GM19455 (cell line): ENCODE results near the gene PCDHA4.
"Not testable (repeated sequence)": the region's sequence is repeated elsewhere in the genome, so short reads cannot be mapped to it uniquely, and the experiment has no call there.

Source experiments
- ATAC-seq: cut with Tn5 transposase; IDR thresholded peaks from one replicate; pipeline ENCODE4 v1.9.1; 2021; ENCODE audit not compliant: unreplicated experiment

The PCDHA4 gene

DNA sequence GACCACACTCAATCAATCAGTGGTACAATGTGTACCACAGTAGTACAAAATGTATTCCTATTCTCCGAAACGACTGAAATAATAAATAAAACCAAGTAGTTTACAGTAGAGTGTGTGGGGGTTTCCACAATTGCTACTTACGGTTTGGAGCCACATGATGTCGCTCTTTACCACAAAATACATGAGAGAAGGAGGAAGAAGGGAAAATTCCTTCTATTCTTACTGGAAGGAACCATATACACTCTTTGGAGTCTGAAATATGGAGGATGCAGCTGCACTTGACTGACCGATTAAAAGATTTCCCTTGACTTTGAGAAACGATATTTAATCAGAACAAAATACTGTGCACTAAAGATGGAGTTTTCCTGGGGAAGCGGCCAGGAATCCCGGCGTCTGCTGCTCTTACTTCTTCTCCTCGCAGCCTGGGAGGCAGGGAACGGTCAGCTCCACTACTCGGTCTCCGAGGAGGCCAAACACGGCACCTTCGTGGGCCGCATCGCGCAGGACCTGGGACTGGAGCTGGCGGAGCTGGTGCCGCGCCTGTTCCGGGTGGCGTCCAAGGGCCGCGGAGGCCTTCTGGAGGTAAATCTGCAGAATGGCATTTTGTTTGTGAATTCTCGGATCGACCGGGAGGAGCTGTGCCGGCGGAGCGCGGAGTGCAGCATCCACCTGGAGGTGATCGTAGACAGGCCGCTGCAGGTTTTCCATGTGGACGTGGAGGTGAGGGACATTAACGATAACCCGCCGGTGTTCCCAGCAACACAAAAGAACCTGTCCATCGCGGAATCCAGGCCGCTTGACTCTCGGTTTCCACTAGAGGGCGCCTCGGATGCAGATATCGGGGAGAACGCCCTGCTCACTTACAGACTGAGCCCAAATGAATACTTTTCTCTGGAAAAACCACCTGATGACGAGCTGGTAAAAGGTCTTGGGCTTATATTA is at the start of gene PCDHA4:
PCDHA4 (plus strand) TSS at position 235 of the 942 bp plus-strand sequence.
- ATAC-seq, result no peak

DNA sequence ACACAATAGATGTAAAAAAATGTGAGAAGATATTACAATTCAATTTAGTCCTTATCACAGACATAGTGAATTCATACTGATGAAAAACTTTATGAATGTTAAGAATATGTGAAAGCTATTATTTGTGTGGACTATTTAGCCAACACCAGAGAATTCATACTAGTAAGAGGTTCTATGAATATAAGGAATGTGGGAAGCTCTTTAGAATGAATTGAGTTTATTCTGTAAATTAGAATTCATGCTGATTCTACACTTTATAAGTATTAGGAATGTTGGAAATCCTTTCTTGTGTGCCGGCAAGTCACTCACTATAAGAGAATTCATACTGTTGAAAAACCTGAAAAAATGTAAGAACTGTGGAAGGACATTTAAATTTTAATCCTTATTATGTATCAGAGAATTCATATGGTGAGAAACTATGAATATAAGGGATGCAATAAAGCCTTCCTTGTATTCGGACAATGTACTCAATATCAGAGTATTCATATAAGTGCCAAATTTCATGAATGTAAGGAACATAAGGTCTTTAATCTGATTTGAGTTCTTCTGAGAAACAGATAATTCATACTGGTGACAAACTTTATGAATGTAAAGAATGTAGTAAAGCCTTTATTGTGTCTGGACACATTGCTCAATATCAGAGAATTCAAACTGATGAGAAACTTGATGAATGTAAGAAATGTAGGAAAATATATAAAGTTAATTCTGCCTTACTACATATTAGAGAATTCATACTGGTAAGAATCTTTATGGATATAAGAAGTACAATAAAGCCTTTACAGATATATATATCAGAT is 42.5 kb upstream of the PCDHA4 start:
- ATAC-seq, result no peak

DNA sequence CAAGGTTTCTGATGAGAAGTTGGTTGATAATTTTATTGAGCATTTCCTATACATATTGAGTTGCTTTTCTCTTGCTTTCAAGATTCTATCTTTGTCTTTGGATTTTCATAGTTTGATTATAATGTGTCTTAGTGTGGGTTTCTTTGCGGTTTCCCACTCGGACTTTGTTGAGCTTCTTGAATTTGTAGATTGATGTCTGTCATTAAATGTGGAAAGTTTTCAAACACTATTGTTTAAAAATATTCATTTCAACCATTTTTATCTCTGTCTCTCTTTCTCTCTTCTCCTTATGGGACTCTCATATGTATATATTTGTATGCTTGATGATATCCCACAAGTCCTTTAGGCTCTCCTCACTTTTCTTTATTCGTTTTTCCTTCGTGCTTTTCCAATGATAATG is 39.4 kb upstream of the PCDHA4 start:
- ATAC-seq, result no peak

DNA sequence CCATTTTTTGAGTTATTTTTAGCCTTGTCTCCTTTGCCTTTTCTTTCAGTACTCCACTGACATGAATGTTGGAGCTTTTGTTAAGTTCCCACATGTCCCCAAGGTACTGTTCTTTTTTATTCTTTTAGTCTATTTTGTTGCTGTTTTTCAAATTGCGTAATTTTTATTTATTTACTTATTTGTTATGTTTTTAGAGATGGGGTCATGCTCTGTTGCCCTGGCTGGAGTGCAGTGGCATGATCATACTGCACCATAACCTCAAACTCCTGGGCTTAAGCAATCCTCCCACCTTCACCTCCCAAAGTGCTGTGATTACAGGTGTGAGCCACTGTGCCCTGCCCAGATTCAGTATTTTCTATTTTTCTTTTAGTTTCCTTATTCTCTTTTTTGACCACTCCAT is 26.4 kb upstream of the PCDHA4 start:
- no peak for ATAC-seq

DNA sequence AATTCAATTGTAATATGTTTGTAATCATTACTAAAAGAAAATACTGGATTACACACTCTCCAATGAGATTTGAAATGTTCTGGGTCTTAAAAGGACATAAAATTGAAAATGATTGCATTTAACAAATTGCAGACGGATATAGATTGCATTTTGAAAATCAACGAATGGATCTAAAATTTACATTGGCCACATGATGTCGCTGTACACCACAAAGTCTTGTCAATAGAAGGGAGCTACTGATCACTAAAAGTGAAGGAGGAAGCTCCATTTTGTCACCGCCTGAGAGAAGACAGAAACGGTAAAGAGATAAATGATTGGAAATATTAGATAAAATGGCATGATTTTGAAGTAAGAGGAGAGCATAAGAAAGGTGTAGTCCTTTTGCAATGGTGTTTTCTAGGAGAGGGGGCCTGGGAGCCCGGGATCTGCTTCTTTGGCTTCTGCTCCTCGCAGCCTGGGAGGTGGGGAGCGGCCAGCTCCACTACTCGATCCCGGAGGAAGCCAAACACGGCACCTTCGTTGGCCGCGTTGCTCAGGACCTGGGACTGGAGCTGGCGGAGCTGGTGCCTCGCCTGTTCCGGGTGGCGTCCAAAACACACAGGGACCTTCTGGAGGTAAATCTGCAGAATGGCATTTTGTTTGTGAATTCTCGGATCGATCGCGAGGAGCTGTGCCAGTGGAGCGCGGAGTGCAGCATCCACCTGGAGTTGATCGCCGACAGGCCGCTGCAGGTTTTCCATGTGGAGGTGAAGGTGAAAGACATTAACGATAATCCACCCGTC is 20.8 kb upstream of the PCDHA4 start, which contains the start of gene PCDHA1:
PCDHA1 (plus strand) TSS at position 236 of the 782 bp plus-strand sequence.
- ATAC-seq, result no peak

DNA sequence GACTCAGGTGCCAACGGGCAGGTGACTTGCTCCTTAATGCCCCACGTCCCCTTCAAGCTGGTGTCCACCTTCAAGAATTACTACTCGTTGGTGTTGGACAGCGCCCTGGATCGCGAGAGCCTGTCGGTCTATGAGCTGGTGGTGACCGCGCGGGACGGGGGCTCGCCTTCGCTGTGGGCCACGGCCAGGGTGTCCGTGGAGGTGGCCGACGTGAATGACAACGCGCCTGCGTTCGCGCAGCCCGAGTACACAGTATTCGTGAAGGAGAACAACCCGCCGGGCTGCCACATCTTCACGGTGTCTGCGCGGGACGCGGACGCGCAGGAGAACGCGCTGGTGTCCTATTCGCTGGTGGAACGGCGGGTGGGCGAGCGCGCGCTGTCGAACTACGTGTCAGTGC is 19.4 kb upstream of the PCDHA4 start:
- not testable (repeated sequence) for ATAC-seq

DNA sequence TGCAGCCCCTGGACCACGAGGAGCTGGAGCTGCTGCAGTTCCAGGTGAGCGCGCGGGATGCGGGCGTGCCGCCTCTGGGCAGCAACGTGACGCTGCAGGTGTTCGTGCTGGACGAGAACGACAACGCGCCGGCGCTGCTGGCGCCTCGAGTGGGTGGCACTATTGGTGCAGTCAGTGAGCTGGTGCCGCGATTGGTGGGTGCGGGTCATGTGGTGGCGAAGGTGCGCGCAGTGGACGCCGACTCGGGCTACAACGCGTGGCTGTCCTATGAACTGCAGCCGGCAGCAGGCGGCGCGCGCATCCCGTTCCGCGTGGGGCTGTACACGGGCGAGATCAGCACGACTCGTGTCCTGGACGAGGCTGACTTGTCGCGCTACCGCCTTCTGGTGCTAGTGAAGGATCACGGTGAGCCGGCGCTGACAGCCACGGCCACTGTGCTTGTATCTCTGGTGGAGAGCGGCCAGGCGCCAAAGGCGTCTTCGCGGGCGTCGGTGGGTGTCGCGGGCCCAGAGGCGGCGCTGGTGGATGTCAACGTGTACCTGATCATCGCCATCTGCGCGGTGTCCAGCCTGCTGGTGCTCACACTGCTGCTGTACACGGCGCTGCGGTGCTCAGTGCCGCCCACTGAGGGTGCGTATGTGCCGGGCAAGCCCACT is 18.9 kb upstream of the PCDHA4 start:
- ATAC-seq, result not testable (repeated sequence)

DNA sequence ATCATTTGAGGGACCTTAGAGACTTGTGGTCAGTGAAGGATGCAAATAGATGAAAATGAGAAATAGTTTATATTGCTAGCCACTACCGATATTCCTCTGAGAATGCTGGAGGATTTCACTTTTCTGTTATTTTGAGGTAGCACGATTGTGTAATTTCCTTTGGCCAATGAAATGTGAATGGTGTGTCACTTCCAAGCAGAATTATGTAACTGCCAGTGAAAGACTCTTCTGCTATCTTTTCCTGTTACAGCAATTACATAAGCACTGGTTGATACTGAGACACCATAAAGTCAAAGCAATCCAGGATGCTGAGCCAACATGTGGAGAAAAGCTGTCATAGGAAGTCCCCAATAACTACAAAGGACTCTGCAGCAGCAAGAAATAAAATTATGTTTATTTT is 15.8 kb upstream of the PCDHA4 start:
- no peak for ATAC-seq

DNA sequence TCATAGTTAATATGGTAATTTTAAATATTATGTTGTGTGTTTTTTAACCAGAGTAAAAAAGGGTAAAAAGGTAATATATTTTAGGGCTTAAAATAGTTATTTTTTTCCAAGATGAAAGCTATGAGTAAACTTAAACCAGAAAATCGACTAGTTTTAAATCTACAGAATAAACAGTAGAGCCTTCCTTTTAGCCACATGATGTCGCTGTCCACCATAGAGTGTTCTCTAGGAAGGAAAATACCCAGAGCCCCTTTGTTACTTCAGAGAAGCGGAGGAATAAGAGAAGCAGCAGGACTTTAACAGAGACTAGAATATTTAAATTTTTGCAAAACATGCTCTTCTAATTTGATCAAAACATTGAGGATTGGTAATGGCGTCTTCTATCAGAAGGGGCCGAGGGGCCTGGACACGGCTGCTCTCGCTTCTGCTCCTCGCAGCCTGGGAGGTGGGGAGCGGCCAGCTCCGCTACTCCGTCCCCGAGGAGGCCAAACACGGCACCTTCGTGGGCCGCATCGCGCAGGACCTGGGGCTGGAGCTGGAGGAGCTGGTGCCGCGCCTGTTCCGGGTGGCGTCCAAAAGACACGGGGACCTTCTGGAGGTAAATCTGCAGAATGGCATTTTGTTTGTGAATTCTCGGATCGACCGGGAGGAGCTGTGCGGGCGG is 12.1 kb upstream of the PCDHA4 start, which contains the start of gene PCDHA2:
PCDHA2 (plus strand) TSS at position 258 of the 664 bp plus-strand sequence.
- ATAC-seq, result no peak

DNA sequence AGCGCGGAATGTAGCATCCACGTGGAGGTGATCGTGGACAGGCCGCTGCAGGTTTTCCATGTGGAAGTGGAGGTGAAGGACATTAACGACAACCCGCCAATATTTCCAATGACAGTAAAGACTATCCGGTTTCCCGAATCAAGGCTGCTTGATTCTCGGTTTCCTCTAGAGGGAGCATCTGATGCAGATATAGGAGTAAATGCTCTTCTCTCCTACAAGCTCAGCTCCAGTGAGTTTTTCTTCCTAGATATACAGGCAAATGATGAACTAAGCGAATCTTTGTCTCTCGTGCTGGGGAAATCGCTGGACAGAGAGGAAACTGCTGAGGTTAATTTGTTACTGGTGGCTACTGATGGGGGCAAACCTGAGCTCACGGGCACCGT is 11.6 kb upstream of the PCDHA4 start:
- no peak for ATAC-seq

DNA sequence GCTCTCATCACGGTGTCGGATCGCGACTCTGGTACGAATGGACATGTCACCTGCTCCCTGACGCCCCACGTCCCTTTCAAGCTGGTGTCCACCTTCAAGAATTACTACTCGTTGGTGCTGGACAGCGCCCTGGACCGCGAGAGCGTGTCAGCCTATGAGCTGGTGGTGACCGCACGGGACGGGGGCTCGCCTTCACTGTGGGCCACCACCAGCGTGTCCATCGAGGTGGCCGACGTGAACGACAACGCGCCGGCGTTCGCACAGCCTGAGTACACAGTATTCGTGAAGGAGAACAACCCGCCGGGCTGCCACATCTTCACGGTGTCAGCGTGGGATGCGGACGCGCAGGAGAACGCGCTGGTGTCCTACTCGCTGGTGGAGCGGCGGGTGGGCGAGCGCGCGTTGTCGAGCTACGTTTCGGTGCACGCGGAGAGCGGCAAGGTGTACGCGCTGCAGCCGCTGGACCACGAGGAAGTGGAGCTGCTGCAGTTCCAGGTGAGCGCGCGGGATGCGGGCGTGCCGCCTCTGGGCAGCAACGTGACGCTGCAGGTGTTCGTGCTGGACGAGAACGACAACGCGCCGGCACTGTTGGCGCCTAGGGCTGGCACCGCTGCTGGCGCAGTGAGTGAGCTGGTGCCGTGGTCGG is 10.7 kb upstream of the PCDHA4 start:
- ATAC-seq, result not testable (repeated sequence)

DNA sequence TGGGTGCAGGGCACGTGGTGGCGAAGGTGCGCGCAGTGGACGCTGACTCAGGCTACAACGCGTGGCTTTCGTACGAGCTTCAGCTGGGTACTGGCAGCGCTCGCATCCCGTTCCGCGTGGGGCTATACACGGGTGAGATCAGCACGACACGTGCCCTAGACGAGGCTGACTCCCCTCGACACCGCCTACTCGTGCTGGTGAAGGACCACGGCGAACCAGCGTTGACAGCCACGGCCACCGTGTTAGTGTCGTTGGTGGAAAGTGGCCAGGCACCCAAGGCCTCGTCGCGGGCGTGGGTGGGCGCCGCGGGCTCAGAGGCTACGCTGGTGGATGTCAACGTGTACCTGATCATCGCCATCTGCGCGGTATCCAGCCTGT is 10.2 kb upstream of the PCDHA4 start:
- ATAC-seq, result no peak

DNA sequence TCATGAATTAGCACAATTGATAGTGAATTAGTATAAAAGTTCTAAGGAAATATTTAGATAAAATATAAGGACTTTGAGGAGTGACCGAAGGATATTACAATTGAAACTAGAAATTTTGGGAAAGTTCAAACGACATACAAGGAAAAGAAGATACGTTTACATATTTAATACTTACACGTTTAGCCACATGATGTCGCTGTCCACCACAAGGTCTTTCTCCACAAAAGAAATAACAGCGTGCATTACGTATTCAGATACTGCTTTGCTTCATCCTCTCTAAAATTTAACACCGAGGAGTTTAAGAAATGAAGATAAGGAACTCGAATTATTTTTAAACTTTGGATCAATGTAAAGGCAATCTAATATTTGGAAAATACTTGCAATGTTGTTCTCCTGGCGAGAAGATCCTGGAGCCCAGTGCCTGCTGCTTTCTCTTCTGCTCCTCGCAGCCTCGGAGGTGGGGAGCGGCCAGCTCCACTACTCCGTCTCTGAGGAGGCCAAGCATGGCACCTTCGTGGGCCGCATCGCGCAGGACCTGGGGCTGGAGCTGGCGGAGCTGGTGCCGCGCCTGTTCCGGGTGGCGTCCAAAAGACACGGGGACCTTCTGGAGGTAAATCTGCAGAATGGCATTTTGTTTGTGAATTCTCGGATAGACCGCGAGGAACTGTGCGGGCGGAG is 5.9 kb upstream of the PCDHA4 start, which contains the start of gene PCDHA3:
PCDHA3 (plus strand) TSS at position 242 of the 678 bp plus-strand sequence.
- no peak for ATAC-seq

DNA sequence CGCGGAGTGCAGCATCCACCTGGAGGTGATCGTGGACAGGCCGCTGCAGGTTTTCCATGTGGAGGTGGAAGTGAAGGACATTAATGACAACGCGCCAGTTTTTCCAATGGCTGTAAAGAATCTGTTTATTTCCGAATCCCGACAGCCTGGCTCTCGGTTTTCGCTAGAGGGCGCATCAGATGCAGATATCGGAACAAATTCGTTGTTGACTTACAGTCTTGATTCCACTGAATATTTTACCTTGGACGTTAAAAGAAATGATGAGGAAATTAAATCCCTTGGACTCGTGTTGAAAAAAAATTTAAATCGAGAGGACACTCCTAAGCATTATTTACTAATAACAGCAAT is 5.4 kb upstream of the PCDHA4 start:
- ATAC-seq, result no peak

DNA sequence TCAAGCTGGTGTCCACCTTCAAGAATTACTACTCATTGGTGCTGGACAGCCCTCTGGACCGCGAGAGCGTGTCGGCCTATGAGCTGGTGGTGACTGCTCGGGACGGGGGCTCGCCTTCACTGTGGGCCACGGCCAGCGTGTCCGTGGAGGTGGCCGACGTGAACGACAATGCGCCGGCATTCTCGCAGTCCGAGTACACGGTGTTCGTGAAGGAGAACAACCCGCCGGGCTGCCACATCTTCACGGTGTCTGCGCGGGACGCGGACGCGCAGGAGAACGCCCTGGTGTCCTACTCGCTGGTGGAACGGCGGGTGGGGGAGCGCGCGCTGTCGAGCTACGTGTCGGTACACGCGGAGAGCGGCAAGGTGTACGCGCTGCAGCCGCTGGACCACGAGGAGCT is 4.5 kb upstream of the PCDHA4 start:
- not testable (repeated sequence) for ATAC-seq

DNA sequence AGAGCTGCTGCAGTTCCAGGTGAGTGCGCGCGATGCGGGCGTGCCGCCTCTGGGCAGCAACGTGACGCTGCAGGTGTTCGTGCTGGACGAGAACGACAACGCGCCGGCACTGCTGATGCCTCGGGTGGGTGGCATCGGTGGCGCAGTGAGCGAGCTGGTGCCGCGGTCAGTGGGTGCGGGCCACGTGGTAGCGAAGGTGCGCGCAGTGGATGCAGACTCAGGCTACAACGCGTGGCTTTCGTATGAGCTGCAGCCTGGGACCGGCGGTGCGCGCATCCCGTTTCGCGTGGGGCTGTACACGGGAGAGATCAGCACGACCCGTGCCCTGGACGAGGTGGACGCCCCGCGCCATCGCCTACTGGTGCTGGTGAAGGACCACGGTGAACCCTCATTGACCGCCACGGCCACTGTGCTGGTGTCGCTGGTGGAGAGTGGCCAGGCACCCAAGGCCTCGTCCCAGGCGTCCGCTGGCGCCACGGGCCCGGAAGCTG is 4.0 kb upstream of the PCDHA4 start:
- no peak for ATAC-seq

DNA sequence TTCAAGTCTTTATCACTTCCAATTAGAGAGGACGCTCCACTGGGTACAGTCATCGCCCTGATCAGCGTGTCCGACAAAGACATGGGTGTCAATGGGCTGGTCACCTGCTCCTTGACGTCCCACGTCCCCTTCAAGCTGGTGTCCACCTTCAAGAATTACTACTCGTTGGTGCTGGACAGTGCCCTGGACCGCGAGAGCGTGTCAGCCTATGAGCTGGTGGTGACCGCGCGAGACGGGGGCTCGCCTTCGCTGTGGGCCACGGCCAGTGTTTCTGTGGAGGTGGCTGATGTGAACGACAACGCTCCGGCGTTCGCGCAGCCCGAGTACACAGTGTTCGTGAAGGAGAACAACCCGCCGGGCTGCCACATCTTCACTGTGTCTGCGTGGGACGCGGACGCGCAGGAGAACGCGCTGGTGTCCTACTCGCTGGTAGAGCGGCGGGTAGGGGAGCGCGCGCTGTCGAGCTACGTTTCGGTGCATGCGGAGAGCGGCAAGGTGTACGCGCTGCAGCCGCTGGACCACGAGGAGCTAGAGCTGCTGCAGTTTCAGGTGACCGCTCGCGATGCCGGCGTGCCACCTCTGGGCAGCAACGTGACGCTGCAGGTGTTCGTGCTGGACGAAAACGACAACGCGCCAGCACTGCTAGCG is 1.5 kb downstream of the PCDHA4 start:
- not testable (repeated sequence) for ATAC-seq

DNA sequence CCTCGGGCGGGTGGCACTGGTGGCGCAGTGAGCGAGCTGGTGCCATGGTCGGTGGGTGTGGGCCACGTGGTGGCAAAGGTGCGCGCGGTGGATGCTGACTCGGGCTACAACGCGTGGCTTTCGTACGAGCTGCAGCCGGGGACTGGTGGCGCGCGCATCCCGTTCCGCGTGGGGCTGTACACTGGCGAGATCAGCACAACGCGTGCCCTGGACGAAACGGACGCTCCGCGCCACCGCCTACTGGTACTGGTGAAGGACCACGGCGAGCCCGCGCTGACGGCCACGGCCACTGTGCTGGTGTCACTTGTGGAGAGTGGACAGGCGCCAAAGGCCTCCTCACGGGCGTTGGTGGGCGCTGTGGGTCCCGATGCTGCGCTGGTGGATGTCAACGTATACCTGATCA is 2.0 kb downstream of the PCDHA4 start:
- no peak for ATAC-seq
